HG03521 (cell line): ENCODE data around the gene STAT5A.
"Not testable (repeated sequence)": the region's sequence is repeated elsewhere in the genome, so short reads cannot be mapped to it uniquely, and the experiment has no call there.

ENCODE experiments used
- ATAC-seq: cut with Tn5 transposase; IDR thresholded peaks from one replicate; pipeline ENCODE4 v1.9.1; 2021; ENCODE audit warnings: mild to moderate bottlenecking, moderate library complexity; ENCODE audit not compliant: unreplicated experiment

The STAT5A gene

DNA sequence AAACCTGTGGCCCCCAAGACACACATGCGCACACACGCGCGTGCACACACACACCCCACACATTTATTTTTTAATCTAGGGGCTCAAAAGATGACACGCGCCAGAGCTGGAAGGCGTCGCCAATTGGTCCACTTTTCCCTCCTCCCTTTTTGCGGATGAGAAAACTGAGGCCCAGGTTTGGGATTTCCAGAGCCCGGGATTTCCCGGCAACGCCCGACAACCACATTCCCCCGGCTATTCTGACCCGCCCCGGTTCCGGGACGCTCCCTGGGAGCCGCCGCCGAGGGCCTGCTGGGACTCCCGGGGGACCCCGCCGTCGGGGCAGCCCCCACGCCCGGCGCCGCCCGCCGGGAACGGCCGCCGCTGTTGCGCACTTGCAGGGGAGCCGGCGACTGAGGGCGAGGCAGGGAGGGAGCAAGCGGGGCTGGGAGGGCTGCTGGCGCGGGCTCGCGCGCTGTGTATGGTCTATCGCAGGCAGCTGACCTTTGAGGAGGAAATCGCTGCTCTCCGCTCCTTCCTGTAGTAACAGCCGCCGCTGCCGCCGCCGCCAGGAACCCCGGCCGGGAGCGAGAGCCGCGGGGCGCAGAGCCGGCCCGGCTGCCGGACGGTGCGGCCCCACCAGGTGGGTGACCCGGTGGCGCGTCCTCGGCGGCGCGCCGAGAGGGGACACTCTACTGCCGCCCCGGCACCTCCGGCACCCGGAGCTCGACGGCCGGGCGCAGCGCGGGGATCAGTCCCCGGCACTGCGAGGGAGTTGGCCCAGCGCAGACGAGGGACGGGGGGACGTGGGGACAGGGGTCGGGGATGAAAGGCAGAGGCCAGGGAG is at the start of gene STAT5A:
Gene STAT5A (plus strand): TSS at position 522 of the 826 bp plus-strand sequence. CDS start 914 bp downstream, outside the sequence.
- peak; percentile 60 for ATAC-seq

DNA sequence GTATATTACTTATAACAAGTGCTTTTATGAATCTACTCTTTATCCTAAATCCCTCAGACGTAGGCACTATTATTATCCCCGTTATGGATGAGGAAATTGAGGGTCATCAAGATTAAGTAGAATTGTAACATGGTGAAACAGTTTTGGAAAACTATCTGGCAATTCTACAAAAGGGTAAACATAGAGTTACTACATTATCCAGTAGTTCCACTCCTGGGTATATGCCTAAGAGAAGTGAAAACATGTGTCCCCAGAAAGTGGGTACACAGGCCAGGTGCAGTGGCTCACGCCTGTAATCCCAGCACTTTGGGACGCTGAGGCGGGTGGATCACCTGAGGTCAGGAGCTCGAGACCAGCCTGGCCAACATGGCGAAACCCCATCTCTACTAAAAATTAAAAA is 48.7 kb upstream of the STAT5A start:
- not testable (repeated sequence) for ATAC-seq

DNA sequence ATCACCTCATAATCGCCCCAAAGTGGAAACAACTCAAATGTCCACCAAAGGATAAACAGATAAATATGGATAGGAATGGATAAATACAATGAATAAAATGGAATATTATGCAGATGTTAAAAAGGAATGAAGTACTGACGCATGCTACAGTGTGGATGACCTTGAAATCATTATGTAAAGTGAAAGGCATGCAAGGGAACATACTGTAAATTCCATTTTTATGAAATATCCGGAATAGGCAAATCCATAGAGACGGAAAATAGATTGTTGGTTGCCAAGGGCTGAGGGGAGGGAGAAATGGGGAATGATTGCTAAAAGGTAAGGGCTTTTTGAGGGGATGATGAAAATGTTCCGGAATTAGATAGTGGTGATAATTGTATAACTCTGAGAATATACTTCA is 48.1 kb upstream of the STAT5A start:
- no peak for ATAC-seq

DNA sequence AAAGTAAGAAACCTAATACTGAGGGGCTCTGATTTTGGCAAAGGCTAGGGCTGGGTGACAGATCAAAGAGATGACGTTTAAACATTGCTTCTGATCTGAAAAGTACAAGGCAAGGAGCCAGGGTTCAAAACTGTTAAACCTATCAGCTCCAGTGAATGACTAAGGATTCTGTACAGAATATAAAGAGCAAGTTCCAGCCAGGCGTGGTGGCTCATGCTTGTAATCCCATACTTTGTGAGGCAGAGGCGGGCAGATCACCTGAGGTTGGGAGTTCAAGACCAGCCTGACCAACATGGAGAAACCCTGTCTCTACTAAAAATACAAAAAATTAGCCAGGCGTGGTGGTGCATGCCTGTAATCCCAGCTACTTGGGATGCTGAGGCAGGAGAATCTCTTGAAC is 47.4 kb upstream of the STAT5A start:
- not testable (repeated sequence) for ATAC-seq

DNA sequence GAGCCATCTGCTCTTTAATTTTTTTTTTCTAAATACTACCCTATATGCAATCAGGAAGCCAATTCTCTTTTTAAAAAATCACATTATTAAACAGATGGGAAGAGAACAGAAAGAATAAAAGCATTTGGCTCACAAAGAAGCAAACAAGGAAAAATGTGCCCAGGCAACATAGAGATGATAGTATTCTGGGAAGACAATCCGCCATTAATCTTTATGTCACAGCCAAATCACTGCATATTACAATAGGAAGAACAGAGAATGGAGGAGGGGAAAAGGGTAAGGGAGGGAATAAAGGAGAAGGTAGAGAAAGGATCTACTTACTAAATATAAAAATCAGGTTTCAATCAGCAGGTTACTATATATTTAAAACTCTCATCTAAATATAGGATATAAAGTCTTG is 46.4 kb upstream of the STAT5A start:
- no peak for ATAC-seq

DNA sequence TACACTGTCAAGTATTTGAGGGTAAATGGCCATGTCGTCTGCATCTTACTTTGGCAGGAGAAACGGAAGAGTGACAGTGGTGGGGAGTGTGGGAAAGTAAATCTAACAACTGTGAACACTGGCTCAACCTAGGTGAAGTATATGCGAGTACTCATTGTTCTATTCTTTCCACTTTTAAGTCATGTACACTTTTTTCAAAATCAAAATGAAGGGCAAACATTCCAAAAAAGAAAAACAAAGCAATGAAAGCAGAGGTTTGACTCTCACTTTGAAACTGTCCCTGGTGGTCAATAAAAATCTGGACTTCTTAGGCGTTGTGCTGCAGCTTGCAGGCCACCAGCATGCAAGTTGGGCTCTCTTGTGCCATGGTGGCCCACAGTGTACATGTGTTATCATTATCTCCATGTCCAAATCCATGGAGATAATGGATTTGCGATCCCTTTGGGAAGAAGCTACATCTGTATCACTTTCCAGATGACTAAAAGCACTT is 44.8 kb upstream of the STAT5A start:
- ATAC-seq: no peak

DNA sequence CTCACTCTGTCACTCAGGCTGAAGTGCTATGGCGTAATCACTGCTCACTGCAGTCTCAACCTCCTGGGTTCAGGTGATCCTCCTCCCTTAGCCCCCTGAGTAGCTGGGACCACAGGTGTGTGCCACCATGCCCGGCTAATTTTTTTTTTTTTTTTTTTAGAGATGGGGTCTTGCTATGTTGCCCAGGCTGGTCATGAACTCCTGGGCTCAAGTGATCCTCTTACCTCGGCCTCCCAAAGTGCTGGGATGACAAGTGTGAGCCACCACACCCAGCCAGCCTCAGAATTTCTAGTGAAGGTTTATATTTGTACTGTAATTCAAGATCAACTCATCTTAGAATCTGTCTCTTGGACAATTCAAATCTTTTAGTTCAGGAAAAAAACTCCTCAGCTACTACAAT is 44.2 kb upstream of the STAT5A start:
- not testable (repeated sequence) for ATAC-seq

DNA sequence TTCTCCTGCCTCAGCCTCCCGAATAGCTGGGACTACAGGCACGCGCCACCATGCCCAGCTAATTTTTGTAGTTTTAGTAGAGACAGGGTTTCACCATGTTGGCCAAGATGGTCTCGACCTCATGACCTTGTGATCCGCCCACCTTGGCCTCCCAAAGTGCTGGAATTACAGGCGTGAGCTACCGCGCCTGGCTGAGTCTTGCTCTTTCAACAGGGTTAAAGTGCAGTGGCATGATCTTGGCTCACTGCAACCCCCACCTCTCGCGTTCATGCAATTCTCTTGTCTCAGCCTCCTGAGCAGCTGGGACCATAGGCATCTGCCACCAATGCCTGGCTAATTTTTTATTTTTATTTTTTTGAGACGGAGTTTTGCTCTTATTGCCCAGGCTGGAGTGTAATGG is 43.1 kb upstream of the STAT5A start:
- not testable (repeated sequence) for ATAC-seq

DNA sequence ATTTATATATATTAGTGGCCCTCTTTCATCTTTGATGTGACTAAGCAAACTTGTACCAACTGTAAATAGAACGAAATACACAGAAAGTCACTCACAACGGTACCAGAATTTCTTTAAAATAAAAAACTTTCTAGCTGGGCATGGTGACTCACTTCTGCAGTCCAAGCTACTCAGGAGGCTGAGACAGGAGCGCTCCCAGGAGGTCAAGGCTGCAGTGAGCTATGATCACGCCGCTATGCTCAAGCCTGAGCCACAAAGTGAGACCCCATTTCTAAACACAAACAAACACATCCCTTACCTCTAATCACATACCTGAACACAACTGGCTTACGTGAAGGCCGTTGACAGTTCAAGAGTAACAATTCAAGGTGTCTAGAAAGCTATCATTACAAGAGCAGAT is 41.8 kb upstream of the STAT5A start:
- ATAC-seq: no peak

DNA sequence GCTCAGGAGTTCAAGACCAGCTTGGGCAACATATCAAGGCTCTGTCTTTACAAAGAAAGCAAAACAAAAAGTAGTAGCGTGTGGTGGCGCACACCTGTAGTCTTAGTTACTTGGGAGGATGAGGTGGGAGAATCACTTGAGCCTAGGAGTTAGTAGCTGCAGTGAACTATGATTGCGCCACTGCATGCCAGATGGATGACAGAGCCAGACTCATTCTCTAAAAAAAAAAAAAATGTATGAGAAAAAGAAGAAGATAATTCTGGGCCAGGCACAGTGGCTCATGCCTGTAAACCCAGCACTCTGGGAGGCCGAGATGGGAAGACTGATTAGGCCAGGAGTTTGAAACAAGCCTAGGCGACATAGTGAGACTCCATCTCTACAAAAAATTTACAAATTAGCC is 40.6 kb upstream of the STAT5A start:
- ATAC-seq: no peak

DNA sequence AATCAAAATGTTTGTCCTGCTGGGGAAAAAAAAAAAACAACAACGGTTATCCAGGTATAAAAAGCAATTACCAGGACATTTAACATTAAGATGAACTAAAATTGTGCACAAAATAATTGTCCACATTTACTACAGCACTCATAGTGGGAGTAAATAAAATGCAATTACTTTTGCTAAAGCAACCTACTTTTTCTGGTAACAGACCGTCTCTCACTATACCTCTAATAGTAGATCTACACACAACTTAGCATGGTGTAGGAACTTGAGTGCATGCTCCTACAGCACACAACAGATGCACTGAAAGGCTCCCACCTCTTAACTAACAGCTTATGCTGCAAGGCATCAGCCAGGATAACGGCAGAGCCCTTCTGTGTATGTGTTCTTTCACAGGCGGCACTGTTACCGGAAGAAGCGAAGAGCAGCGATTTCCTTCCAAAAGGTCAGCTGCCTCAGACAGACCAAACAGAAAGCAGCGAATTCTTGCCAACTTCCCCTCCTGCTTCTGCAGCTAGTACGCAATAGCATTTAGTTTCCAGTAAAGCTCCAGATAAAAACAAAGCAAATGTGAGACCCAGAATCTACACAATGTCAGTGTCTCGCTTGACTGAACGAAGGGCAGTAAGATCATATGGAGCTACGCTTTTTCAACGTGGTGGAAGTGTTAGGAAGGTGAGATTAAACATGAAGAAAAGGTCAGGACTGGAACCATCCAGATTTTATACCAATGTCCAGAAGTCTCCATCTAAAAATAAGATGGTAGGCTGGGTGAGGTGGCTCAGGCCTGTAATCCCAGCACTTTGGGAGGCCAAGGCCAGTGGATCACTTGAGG is 39.7 kb upstream of the STAT5A start:
- peak; percentile 46 for ATAC-seq

DNA sequence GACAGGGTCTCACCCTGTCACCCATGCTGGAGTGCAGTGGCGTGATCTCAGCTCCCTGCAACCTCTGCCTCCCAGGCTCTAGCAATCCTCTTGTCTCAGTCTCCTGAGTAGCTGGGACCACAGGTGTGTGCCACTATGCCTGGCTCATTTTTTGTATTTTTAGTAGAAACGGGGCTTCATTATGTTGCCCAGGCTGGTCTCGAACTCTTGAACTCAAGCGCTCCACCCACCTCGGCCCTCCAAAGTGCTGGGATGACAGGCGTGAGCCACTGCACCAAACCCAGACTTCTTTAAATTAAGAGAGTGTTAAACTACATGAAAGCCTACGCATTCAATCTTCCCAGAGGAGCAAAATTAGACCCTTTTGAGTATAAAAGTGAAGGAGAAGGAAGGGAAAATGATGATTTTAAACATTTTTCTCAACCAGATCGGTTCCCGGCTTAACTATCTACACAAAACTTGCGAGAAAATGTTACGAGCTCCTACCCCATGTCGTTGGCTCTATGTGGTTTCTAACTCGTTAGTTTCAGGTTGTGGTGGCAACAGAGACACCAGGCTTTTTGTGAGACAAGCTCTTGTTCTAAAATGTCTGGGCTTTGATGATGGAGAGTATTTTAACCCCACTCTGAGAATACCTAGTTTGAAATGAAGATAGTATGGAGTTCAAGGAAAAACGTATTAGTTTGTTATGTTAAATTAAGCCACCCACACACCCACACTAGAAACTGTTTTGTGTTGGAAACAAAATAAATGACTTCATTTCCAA is 38.4 kb upstream of the STAT5A start:
- ATAC-seq: no peak

DNA sequence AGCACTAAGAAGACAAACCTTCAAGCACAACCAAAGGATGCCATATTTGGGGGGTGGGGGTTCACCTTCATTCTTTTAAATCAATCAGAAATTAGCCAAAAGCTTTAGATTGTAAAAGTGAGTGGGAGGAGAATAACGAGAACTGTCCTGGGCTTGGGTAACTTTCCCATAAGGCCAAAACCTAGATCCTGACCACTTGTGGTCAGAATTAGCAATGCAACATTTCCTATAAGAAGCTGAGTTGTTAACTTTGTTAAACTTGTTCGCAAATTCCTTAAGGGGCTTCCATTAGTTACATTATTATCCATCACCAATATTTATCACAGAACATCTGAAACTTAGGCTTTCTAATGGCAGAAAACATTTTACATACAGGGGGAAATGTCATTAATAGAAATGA is 37.2 kb upstream of the STAT5A start:
- ATAC-seq: no peak

DNA sequence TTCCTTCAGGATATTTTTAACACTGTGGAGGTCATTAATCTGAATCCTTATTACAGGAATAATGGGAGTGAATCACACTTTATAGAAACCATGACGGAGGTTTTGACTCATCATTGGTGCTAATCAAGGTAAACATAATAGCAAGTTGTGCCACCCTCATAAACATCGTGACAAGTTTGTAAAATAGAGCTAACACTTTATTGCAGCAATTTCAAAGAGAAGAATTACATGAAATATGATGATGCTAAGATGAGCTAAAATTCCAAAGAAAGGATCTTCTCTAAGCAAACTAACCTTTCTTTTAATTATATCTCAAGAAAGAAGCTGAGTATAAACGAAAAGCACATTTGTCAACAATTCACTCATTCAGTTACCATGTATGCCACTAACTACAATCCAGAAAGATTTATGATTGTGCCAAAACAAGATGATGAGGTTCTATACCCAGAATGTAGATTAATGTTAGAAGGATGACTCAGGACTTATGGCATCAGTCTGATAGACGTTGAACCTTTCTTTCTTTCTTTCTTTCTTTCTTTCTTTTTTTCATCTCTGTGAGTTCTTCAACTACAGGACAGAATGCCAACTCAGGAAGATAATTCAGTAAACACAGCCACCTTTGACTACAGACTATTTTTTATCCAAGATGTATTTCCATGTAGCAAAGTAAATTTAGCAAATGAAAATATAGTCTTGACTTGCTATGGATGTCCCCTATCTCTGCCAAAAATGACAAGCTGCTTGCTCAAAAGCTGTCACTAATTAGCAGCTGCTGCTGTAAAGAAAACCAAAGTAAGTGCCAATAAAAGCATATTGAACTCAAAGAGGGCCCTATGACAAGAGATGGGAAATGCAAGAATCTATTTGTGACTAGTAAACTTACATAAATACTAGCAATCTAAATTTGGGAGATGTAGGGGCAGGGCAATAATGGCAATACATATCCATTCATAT is 35.4 kb upstream of the STAT5A start:
- no peak for ATAC-seq

DNA sequence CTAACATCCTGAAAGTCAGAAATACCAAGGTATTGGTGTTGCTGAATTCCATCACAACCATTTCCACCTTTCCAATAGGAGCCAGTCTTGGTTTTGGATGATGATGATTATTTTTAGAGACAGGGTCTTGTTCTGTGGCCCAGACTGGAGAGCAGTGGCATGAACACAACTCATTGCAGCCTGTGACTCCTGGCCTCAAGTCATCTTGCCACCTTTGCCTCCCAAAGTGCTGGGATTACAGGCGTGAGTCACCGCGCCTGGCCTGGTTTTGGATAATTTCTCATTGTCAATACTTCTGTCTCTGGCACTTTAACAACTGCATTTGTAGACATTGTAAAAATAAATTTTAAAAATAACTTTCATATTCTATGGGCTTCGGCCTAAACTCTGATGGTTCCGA is 34.7 kb upstream of the STAT5A start:
- ATAC-seq: no peak

DNA sequence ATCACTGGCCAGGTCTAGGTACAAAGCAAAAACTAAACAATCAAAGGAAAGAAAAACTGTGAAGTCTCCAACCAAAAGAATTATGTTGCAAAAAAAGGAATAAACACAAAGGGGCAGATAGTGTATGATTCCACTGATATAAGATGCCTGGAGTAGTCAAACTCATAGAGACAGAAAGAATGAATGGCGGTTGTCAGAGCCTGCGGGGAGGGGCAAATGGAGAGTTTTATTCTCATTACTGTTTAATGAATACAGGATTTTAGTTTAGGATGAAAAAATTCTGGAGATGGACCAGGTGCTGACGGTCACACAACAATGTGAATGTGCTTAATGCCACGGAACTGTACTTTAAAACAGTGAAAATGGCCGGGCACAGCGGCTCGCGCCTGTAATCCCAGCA is 32.9 kb upstream of the STAT5A start:
- ATAC-seq: no peak

DNA sequence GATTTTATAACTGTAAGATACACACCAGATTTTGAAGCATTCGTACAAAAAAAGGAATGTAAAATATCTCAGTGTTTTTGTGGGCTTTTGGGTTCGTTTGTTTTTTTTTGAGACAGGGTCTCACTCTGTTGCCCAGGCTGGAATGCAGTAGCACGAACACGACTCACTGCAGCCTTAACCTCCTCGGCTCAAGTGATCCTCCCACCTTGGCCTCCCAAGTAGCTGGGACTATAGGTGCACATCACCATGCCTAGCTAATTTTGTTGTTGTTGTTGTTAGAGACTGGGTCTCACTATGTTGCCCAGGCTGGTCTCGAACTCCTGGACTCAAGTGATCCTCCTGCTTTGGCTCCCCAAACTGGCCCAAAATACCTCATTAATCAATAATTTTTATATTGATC is 28.0 kb upstream of the STAT5A start:
- ATAC-seq: no peak

DNA sequence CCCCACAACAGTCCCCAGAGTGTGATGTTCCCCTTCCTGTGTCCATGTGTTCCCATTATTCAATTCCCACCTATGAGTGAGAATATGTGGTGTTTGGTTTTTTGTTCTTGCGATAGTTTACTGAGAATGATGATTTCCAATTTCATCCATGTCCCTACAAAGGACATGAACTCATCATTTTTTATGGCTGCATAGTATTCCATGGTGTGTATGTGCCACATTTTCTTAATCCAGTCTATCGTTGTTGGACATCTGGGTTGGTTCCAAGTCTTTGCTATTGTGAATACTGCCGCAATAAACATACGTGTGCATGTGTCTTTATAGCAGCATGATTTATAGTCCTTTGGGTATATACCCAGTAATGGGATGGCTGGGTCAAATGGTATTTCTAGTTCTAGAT is 23.9 kb upstream of the STAT5A start:
- ATAC-seq: not testable (repeated sequence)

DNA sequence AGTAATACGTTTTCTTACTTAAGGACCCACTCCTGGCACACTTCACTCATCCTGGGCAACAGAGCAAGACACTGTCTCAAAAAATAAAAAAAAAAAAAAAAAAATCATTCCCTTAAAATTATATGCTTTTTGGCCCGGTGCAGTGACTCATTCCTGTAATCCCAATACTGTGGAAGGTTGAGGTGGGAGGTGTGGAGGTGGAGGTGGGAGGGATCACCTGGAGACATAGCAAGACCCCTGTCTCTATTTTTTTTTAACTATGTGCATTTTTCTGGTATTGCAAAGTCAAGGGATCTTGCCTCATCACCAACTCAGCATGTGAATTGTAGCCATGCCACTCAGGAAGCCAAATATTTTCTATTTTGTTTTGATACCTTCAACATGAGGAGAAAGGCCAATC is 21.8 kb upstream of the STAT5A start:
- ATAC-seq: no peak
